GM23338 (cell line): ENCODE results near the gene WBP2. TPM values are rescaled to one million over a fixed set of nuclear protein-coding genes. Genes with fewer than 3 reads are reported as not detected.

Experiments used
- ATAC-seq: fragments of 200-7000 bp; cut with Tn5 transposase; 3 replicates; pipeline ENCODE4 v1.9.1; 2020
- DNase-seq: peaks from one replicate; pipeline ENCODE4 v3.0.0-alpha.2; 2015; ENCODE audit warnings: low spot score
- H2AFZ ChIP-seq: fragments of 200-600 bp; sonication (generic); 2 replicates; pipeline ENCODE4 v1.8.0; 2016; ENCODE audit warnings: antibody characterized with exemption, mild to moderate bottlenecking, moderate library complexity
- H3F3A ChIP-seq: fragments of 200-600 bp; sonication (generic); replicated peaks from 2 replicates; pipeline ENCODE4 v1.8.0; 2017; ENCODE audit warnings: antibody characterized with exemption, mixed run types, low read depth
- H3K27ac ChIP-seq: fragments of 200-600 bp; sonication (generic); 2 replicates; pipeline ENCODE4 v1.6.1; 2016; ENCODE audit warnings: low read depth
- H3K27me3 ChIP-seq: fragments of 200-600 bp; sonication (generic); 2 replicates; pipeline ENCODE4 v1.8.0; 2016; ENCODE audit warnings: mild to moderate bottlenecking, mixed run types, moderate library complexity; ENCODE audit not compliant: insufficient read depth
- H3K36me3 ChIP-seq: fragments of 200-600 bp; sonication (generic); 2 replicates; pipeline ENCODE4 v1.8.0; 2016; ENCODE audit warnings: mild to moderate bottlenecking; ENCODE audit not compliant: insufficient read depth
- H3K4me1 ChIP-seq: fragments of 200-600 bp; sonication (generic); 2 replicates; pipeline ENCODE4 v1.8.0; 2016; ENCODE audit warnings: mild to moderate bottlenecking, moderate library complexity; ENCODE audit not compliant: insufficient read depth
- H3K4me2 ChIP-seq: fragments of 200-600 bp; sonication (generic); 2 replicates; pipeline ENCODE4 v1.7.1; 2017; ENCODE audit warnings: mixed run types
- H3K4me3 ChIP-seq: fragments of 200-600 bp; sonication (generic); 2 replicates; pipeline ENCODE4 v1.6.1; 2016; ENCODE audit warnings: mixed run types
- H3K79me2 ChIP-seq: fragments of 200-600 bp; sonication (generic); replicated peaks from 2 replicates; pipeline ENCODE4 v1.8.0; 2017; ENCODE audit warnings: mild to moderate bottlenecking; ENCODE audit not compliant: insufficient read depth
- H3K9me2 ChIP-seq: fragments of 200-600 bp; sonication (generic); 2 replicates; pipeline ENCODE4 v1.8.0; 2017; ENCODE audit not compliant: insufficient read depth
- H4K20me1 ChIP-seq: fragments of 200-600 bp; sonication (generic); replicated peaks from 2 replicates; pipeline ENCODE4 v1.8.0; 2017; ENCODE audit warnings: mild to moderate bottlenecking; ENCODE audit not compliant: insufficient read depth
- H3K27ac Mint-ChIP-seq: 2 replicates; pipeline ENCODE4 v1.8.0; 2020; ENCODE audit warnings: inconsistent platforms, mild to moderate bottlenecking, moderate library complexity, mixed read lengths
- H3K27me3 Mint-ChIP-seq: 3 replicates; pipeline ENCODE4 v1.8.0; 2022; ENCODE audit warnings: low read depth, mild to moderate bottlenecking, moderate library complexity, mixed read lengths, inconsistent platforms; ENCODE audit not compliant: insufficient read depth, poor library complexity
- H3K36me3 Mint-ChIP-seq: 3 replicates; pipeline ENCODE4 v1.8.0; 2021; ENCODE audit warnings: low read depth, mild to moderate bottlenecking, inconsistent platforms, moderate library complexity, mixed read lengths
- H3K4me1 Mint-ChIP-seq: 3 replicates; pipeline ENCODE4 v1.8.0; 2020; ENCODE audit warnings: mild to moderate bottlenecking, inconsistent platforms, mixed read lengths
- H3K4me3 Mint-ChIP-seq: 3 replicates; pipeline ENCODE4 v1.8.0; 2021; ENCODE audit warnings: moderate library complexity, mild to moderate bottlenecking, inconsistent platforms, mixed read lengths
- H3K9me3 Mint-ChIP-seq: 3 replicates; pipeline ENCODE4 v1.8.0; 2020; ENCODE audit warnings: moderate library complexity, mild to moderate bottlenecking, inconsistent platforms, mixed read lengths
- CREB1 ChIP-seq: fragments of 250-450 bp; sonication (Bioruptor Pico); IDR thresholded peaks from 2 replicates; pipeline ENCODE4 v1.5.0; 2020; ENCODE audit warnings: low read depth, mild to moderate bottlenecking, moderate library complexity
- CTCF ChIP-seq, 2 experiments: fragments of 200-600 bp in 1 of 2; sonication (generic) in 1 of 2; conservative IDR thresholded peaks; 2 replicates each; pipeline versions ENCODE4 v1.5.1 to v1.6.1; 2016 to 2017; ENCODE audit warnings: antibody characterized with exemption in 2 of 2, low read depth in 2 of 2, mild to moderate bottlenecking in 2 of 2, moderate library complexity in 1 of 2
- ETS1 ChIP-seq: IDR thresholded peaks from 2 replicates; pipeline ENCODE4 v1.6.1; 2016; ENCODE audit warnings: antibody characterized with exemption
- EZH2 ChIP-seq: fragments of 200-600 bp; sonication (generic); IDR thresholded peaks from one replicate; pipeline ENCODE4 v1.8.0; 2017; ENCODE audit warnings: antibody characterized with exemption, mild to moderate bottlenecking, low read depth; ENCODE audit not compliant: unreplicated experiment
- EZH2phosphoT487 ChIP-seq: fragments of 200-600 bp; sonication (generic); IDR thresholded peaks from one replicate; pipeline ENCODE4 v1.8.1; 2018; ENCODE audit warnings: antibody characterized with exemption; ENCODE audit not compliant: unreplicated experiment
- NANOG ChIP-seq: IDR thresholded peaks from 2 replicates; pipeline ENCODE4 v1.6.1; 2016; ENCODE audit warnings: antibody characterized with exemption, borderline replicate concordance
- POLR2AphosphoS5 ChIP-seq: IDR thresholded peaks from 2 replicates; pipeline ENCODE4 v1.6.1; 2016; ENCODE audit warnings: antibody characterized with exemption, low read depth
- STAT1 ChIP-seq: IDR thresholded peaks from one replicate; pipeline ENCODE4 v1.6.1; 2016; ENCODE audit warnings: antibody characterized with exemption; ENCODE audit not compliant: unreplicated experiment
- ZNF114 ChIP-seq: fragments of 250-450 bp; sonication (Bioruptor Pico); IDR thresholded peaks from 2 replicates; pipeline ENCODE4 v1.5.0; 2020; ENCODE audit warnings: mild to moderate bottlenecking, moderate library complexity
- ZNF462 ChIP-seq: fragments of 250-450 bp; sonication (Bioruptor Pico); IDR thresholded peaks from 2 replicates; pipeline ENCODE4 v1.5.0; 2020; ENCODE audit warnings: mild to moderate bottlenecking, moderate library complexity
- polyA plus RNA-seq: library from polyadenylated mRNA; unstranded; fragments of >200 nt; fragmentation: Nextera tagmentation; extraction: Ambion mirVana; gene quantifications from 2 replicates; pipeline ENCODE4 v1.2.1, GENCODE V29; 2016
- total RNA-seq: library from RNA; depleted of rRNA; stranded (reverse); fragments of >200 nt; shearing (Covaris generic); gene quantifications from 2 replicates; pipeline ENCODE4 v1.2.3, GENCODE V29; 2014

The WBP2 gene
- total and polyA plus RNA-seq, 2 experiments from 2014 or later: 36.2 to 63.5 TPM

- Histone ChIP-seq H3K4me3 (no peak overlapping the region), H3F3A (no peaks in the 10 kb centered on the region), H2AFZ (no peak overlapping the region), H3K36me3 (no peaks in the 10 kb centered on the region; the same call in 1 of the 2 replicates), H3K27ac (no peak overlapping the region), H3K4me2 (no peak overlapping the region), H3K27me3 (no peaks in the 10 kb centered on the region), H3K79me2 (no peaks in the 10 kb centered on the region), H3K4me1 (no peaks in the 10 kb centered on the region), H3K9me2 (no peaks in the 10 kb centered on the region), H4K20me1 (no peaks in the 10 kb centered on the region; the same call in none of the 2 replicates)
- Mint-ChIP-seq H3K36me3 (peaks cover 51% of the 10 kb centered on the region), H3K27ac (no peak overlapping the region), H3K4me3 (no peak overlapping the region), H3K9me3 (no peaks in the 10 kb centered on the region), H3K4me1 (no peaks in the 10 kb centered on the region), H3K27me3 (peaks cover 2% of the 10 kb centered on the region)
- ATAC-seq: no peak
- TF ChIP-seq EZH2phosphoT487 (no peak), ZNF114 (CRISPR knock-in tag) (no peak), CTCF (conservative IDR thresholded peaks at IDR 0.05; ENCODE audit: low read depth in 2 of 2) (no peak)
- no peak for DNase-seq
Observed at GRCh38 chr17:75814900-75815373, 40.2 kb downstream of the WBP2 start.

GRCh38 chr17:75814021-75814395 lies 41.1 kb downstream of the WBP2 start:
- H3K79me2 ChIP-seq: no peaks in the 10 kb centered on the region
- DNase-seq: no peak
- peaks cover 43% of the 10 kb centered on the region for H3K36me3 Mint-ChIP-seq
- peaks cover 2% of the 10 kb centered on the region for H3K27me3 Mint-ChIP-seq
- H3F3A ChIP-seq: no peaks in the 10 kb centered on the region
- no peaks in the 10 kb centered on the region; the same call in 1 of the 2 replicates for H3K36me3 ChIP-seq
- H3K4me3 ChIP-seq: no peak overlapping the region
- no peak overlapping the region for H3K4me3 Mint-ChIP-seq
- H3K27me3 ChIP-seq: no peaks in the 10 kb centered on the region
- H4K20me1 ChIP-seq: no peaks in the 10 kb centered on the region; the same call in none of the 2 replicates
- no peak overlapping the region for H3K4me2 ChIP-seq
- H3K27ac Mint-ChIP-seq: no peak overlapping the region
- H3K9me3 Mint-ChIP-seq: no peaks in the 10 kb centered on the region
- H3K4me1 ChIP-seq: no peaks in the 10 kb centered on the region
- H3K27ac ChIP-seq: no peak overlapping the region
- ATAC-seq: no peak
- H2AFZ ChIP-seq: no peak overlapping the region
- H3K9me2 ChIP-seq: no peaks in the 10 kb centered on the region
- H3K4me1 Mint-ChIP-seq: no peaks in the 10 kb centered on the region
- no peak for TF ChIP-seq NANOG
- TF ChIP-seq ZNF114 (CRISPR knock-in tag): no peak
- no peak for TF ChIP-seq STAT1
- no peak for TF ChIP-seq ZNF462
- TF ChIP-seq EZH2: no peak
- TF ChIP-seq ETS1: no peak
- no peak for TF ChIP-seq CREB1 (CRISPR knock-in tag)
- no peak for TF ChIP-seq CTCF (conservative IDR thresholded peaks at IDR 0.05; ENCODE audit: low read depth in 2 of 2)
- no peak for TF ChIP-seq POLR2AphosphoS5
